CD4-positive, alpha-beta T cell (primary cell): ENCODE data around the gene DEXI. TPM values are rescaled to one million over a fixed set of nuclear protein-coding genes. Genes with fewer than 3 reads are reported as not detected.

Source experiments
- ATAC-seq: fragments of 200-7000 bp; cut with Tn5 transposase; one replicate; pipeline ENCODE4 v1.10.0; 2022; ENCODE audit warnings: mild to moderate bottlenecking; ENCODE audit not compliant: poor library complexity
- CTCF ChIA-PET: fragments of 350-600 bp; sonication (Branson Sonifier 250); formaldehyde crosslinking; loops from one replicate; lab custom pipeline; 2021; ENCODE audit warnings: antibody characterized with exemption, inconsistent platforms; lab: Charles Lee
- POLR2A ChIA-PET: fragments of 350-600 bp; sonication (Branson Sonifier 250); formaldehyde crosslinking; loops from one replicate; lab custom pipeline; 2021; ENCODE audit warnings: antibody characterized with exemption, inconsistent platforms; lab: Charles Lee
- DNase-seq, 14 experiments: peaks; one replicate each; pipeline ENCODE4 v3.0.0-alpha.2; 2013 to 2020; ENCODE audit warnings: mixed read lengths in 2 of 14
- H3K27ac ChIP-seq, 2 donors: one replicate each; pipeline versions ENCODE4 v1.5.1 to v1.7.0; 2013; ENCODE audit warnings: low read length in 2 of 2, low read depth in 1 of 2, mild to moderate bottlenecking in 1 of 2
- H3K27me3 ChIP-seq, 2 experiments: 1 replicate in 1 of 2; 2 replicates in 1 of 2; pipeline versions ENCODE4 v1.6.1 to v1.7.0; 2013; ENCODE audit warnings: low read length in 2 of 2, control low read depth in 1 of 2, mild to moderate bottlenecking in 1 of 2, moderate library complexity in 1 of 2; ENCODE audit not compliant: insufficient read depth in 2 of 2, control insufficient read depth in 1 of 2
- H3K36me3 ChIP-seq: one replicate; pipeline ENCODE4 v1.6.1; 2013; ENCODE audit warnings: low read length, control low read depth; ENCODE audit not compliant: insufficient read depth
- H3K4me1 ChIP-seq: one replicate; pipeline ENCODE4 v1.6.1; 2013; ENCODE audit warnings: low read length, control low read depth; ENCODE audit not compliant: insufficient read depth
- H3K4me3 ChIP-seq: one replicate; pipeline ENCODE4 v1.5.1; 2013; ENCODE audit warnings: mild to moderate bottlenecking, low read length, moderate library complexity
- H3K9me3 ChIP-seq, 2 experiments: 1 replicate in 1 of 2; 2 replicates in 1 of 2; pipeline versions ENCODE4 v1.6.1 to v1.7.0; 2013; ENCODE audit warnings: low read length in 2 of 2, mild to moderate bottlenecking in 2 of 2, control low read depth in 1 of 2, moderate library complexity in 1 of 2; ENCODE audit not compliant: control insufficient read depth in 1 of 2, insufficient read depth in 1 of 2
- H3K27ac Mint-ChIP-seq: one replicate; pipeline ENCODE4 v1.8.0; 2020; ENCODE audit warnings: mixed read lengths
- H3K27me3 Mint-ChIP-seq: one replicate; pipeline ENCODE4 v1.8.0; 2021; ENCODE audit warnings: mixed read lengths
- H3K36me3 Mint-ChIP-seq: one replicate; pipeline ENCODE4 v1.8.0; 2021; ENCODE audit warnings: low read depth, mixed read lengths
- H3K4me1 Mint-ChIP-seq: one replicate; pipeline ENCODE4 v1.8.0; 2021; ENCODE audit warnings: low read depth, mixed read lengths
- H3K4me3 Mint-ChIP-seq: one replicate; pipeline ENCODE4 v1.8.0; 2020; ENCODE audit warnings: mild to moderate bottlenecking, mixed read lengths
- H3K9me3 Mint-ChIP-seq: one replicate; pipeline ENCODE4 v1.8.0; 2020; ENCODE audit warnings: mixed read lengths
- intact Hi-C, 2 experiments: fragments of 100-400 bp; cut with DNase I in 1 of 2; cut with micrococcal nuclease in 1 of 2; formaldehyde crosslinking; loops; one replicate each; pipeline versions ENCODE4 v1.15.1 to v1.9.0; 2023 to 2025; cut with DNase I, micrococcal nuclease
- total RNA-seq, 174 experiments: library from RNA in 2 of 174; stranded (reverse) in 2 of 174; gene quantifications; one replicate each; pipeline ENCODE4 v1.2.3 and lab custom pipeline; 2021 to 2026
- TF ChIP-seq, protein P1 (sequence below): fragments of 200-600 bp; IDR thresholded peaks from one replicate; pipeline ENCODE4 v1.8.0; 2022; ENCODE audit warnings: antibody characterized with exemption, mild to moderate bottlenecking

Gene DEXI
- total RNA-seq, 2 experiments from 2014 or later, result 5.8 to 7.2 TPM

DNA sequence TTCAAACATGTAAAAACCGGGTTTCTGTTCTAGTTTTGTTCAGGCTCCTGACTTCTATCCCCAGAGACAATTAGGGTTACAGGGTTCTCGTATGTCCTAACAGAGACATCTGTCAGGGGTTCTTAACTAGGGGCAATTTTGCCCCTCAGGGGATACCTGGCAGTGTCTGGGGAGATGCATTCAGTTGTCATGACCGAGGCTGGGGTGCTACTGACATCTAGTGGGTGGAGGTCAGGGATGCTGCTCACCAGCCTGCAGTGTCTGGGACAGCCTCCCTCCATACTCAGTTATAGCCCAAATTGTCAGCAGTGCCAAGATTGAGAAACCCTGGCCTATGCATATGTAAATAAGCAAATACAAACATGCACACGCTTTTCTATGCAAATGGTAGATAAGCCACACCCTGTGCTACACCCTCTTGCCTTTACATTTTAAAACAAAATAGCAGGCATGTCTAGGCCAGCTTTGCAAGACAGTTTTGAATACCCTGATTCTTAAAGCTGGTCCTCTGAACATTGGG, 39.5 kb upstream of the DEXI start:
- peaks cover 45% of the 10 kb centered on the region for H3K36me3 ChIP-seq
- TF ChIP-seq, protein P1, sequence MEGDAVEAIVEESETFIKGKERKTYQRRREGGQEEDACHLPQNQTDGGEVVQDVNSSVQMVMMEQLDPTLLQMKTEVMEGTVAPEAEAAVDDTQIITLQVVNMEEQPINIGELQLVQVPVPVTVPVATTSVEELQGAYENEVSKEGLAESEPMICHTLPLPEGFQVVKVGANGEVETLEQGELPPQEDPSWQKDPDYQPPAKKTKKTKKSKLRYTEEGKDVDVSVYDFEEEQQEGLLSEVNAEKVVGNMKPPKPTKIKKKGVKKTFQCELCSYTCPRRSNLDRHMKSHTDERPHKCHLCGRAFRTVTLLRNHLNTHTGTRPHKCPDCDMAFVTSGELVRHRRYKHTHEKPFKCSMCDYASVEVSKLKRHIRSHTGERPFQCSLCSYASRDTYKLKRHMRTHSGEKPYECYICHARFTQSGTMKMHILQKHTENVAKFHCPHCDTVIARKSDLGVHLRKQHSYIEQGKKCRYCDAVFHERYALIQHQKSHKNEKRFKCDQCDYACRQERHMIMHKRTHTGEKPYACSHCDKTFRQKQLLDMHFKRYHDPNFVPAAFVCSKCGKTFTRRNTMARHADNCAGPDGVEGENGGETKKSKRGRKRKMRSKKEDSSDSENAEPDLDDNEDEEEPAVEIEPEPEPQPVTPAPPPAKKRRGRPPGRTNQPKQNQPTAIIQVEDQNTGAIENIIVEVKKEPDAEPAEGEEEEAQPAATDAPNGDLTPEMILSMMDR, result no peak
- no peak overlapping the region for H3K4me3 ChIP-seq
- DNase-seq (peak in 10 of 14 experiments; percentile 12 to 50 (median 33)), ATAC-seq (peak; percentile 48)
- Mint-ChIP-seq H3K4me1 (peaks cover 18% of the 10 kb centered on the region), H3K27ac (no peak overlapping the region), H3K27me3 (no peaks in the 10 kb centered on the region), H3K4me3 (no peak overlapping the region), H3K36me3 (peaks cover 70% of the 10 kb centered on the region), H3K9me3 (no peaks in the 10 kb centered on the region)
- H3K9me3 ChIP-seq, result no peaks in the 10 kb centered on the region
- POLR2A ChIA-PET, result no interaction called here
- intact Hi-C loops, result no loop called here
- no peak overlapping the region for H3K27ac ChIP-seq
- H3K4me1 ChIP-seq, result peaks cover 9% of the 10 kb centered on the region
- CTCF ChIA-PET, result interaction anchor here (3.0 kb wide), 1 partner anchor 18 kb away, joined by 20 read pairs; no protein-coding TSS in a partner anchor
- H3K27me3 ChIP-seq, result no peaks in the 10 kb centered on the region

DNA sequence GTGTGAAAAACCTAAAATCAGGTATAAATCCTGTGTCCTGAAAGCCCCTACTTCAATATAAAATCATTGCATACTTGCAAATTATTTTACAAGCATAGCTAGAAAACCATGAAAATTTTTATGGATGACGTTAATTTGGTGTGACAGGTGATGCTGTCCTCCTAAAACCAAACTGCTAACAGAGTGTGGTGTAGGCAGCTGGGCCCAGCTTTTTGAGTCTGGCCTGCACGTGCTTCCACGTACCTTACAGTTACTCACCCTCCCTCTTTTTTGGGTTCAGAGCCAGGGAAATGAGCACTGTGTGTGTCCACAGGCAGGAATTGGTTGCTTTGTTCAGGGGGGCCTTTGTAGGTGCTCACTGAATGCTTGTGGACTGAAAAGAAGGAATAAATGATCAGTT, 38.5 kb upstream of the DEXI start:
- DNase-seq (no peak), ATAC-seq (no peak)
- intact Hi-C loops, result no loop called here
- CTCF ChIA-PET, result no interaction called here
- peaks cover 9% of the 10 kb centered on the region for H3K4me1 ChIP-seq
- Mint-ChIP-seq H3K9me3 (no peaks in the 10 kb centered on the region), H3K36me3 (peaks cover 77% of the 10 kb centered on the region), H3K27me3 (no peaks in the 10 kb centered on the region), H3K4me1 (peaks cover 11% of the 10 kb centered on the region), H3K27ac (no peak overlapping the region), H3K4me3 (no peak overlapping the region)
- H3K36me3 ChIP-seq, result peaks cover 52% of the 10 kb centered on the region
- POLR2A ChIA-PET, result interaction anchor here (0.9 kb wide), 1 partner anchor 275 kb away, joined by 4 read pairs; the partner anchor contains the start of gene SOCS1
- H3K27ac ChIP-seq, result no peak overlapping the region
- no peaks in the 10 kb centered on the region for H3K27me3 ChIP-seq
- no peaks in the 10 kb centered on the region for H3K9me3 ChIP-seq
- H3K4me3 ChIP-seq, result no peak overlapping the region
- TF ChIP-seq, protein P1, result no peak

DNA sequence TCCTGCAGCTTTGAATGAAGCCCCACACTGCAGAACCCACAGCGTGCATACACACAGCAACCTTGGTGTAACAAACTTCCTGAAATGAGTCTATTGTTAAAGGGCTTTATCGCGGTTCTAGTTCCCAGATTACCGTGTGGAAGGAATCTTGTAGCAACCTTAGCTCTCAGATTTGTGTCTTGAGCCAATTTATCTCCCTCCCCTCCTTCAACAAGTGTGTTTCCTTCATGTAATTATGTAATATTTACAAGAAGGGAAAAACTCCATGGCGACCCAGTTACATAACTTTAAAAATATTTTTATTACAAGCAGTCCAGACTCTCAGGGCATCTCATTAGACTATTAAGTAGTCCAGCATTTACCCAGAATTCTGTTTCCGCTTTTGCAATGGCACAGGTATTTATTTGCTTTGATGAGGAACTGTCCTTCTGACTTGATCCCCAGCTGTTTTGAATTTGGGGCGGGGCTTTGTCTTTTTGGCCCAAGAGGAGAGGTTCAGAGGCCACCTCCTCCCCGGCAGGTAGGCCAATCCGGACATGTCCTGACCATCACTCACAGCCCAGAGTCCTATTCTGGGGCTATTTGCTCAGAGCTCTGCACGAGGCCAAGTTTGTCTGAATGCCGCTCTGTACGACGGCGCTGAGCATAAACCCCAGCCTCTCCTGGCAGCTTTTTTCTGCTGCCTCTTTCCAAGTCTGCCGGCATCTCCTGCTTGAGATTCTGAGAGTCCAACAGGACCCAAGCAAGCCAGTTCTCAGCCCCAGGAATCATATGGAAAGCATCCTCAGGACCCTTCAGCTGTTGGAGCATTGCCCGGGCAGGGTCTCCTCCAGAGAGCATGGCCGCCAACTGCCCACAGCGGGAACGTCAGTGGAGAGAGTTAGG, 37.7 kb upstream of the DEXI start:
- Histone ChIP-seq H3K9me3 (no peaks in the 10 kb centered on the region), H3K4me1 (peaks cover 9% of the 10 kb centered on the region), H3K4me3 (no peak overlapping the region), H3K27ac (no peak overlapping the region), H3K36me3 (peaks cover 54% of the 10 kb centered on the region), H3K27me3 (no peaks in the 10 kb centered on the region)
- H3K4me1 Mint-ChIP-seq, result peaks cover 11% of the 10 kb centered on the region
- CTCF ChIA-PET, result no interaction called here
- H3K27me3 Mint-ChIP-seq, result no peaks in the 10 kb centered on the region
- no peak overlapping the region for H3K27ac Mint-ChIP-seq
- ATAC-seq (no peak), DNase-seq (no peak)
- TF ChIP-seq, protein P1, result no peak
- peaks cover 78% of the 10 kb centered on the region for H3K36me3 Mint-ChIP-seq
- no peaks in the 10 kb centered on the region for H3K9me3 Mint-ChIP-seq
- POLR2A ChIA-PET, result interaction anchor here (0.9 kb wide), 1 partner anchor 276 kb away, joined by 4 read pairs; the partner anchor contains the start of gene SOCS1
- H3K4me3 Mint-ChIP-seq, result no peak overlapping the region
- intact Hi-C loops, result no loop called here
